SK-N-SH (cell line): Measurements from ENCODE around the gene PTPN20. TPM values are rescaled to one million over a fixed set of nuclear protein-coding genes. Genes with fewer than 3 reads are reported as not detected.

ENCODE experiments used
- CTCF ChIA-PET: fragments of 300-600, 350-600 bp; formaldehyde crosslinking; extraction: SDS; loops from one replicate; lab custom pipeline; 2021; lab: Yijun Ruan, JAX
- POLR2A ChIA-PET: fragments of 350-600 bp; sonication (Branson Sonifier 250); formaldehyde crosslinking; extraction: SDS; loops from one replicate; lab custom pipeline; 2020; ENCODE audit warnings: antibody characterized with exemption, inconsistent platforms; lab: Yijun Ruan, JAX
- DNase-seq: peaks from one replicate; pipeline ENCODE4 v3.0.0; 2012
- H2AFZ ChIP-seq: fragments of 200-600 bp; sonication (generic); 2 replicates; pipeline ENCODE4 v1.8.1; 2016; ENCODE audit warnings: antibody characterized with exemption, mild to moderate bottlenecking, low read depth
- H3F3A ChIP-seq: fragments of 200-600 bp; sonication (generic); replicated peaks from 2 replicates; pipeline ENCODE3; 2016; ENCODE audit warnings: antibody characterized with exemption, mild to moderate bottlenecking; ENCODE audit not compliant: insufficient read depth
- H3K27ac ChIP-seq, 2 experiments: fragments of 200-500 bp in 1 of 2; fragments of 200-600 bp in 1 of 2; sonication (Bioruptor generic) in 1 of 2; sonication (generic), shearing (Covaris generic) in 1 of 2; 2 replicates each; pipeline versions ENCODE4 v1.5.1 to v1.6.1; 2014 to 2016; ENCODE audit warnings: low read depth in 2 of 2, inconsistent platforms in 1 of 2, low read length in 1 of 2, mild to moderate bottlenecking in 1 of 2, mixed read lengths in 1 of 2
- H3K27me3 ChIP-seq: fragments of 200-600 bp; sonication (generic), shearing (Covaris generic); 2 replicates; pipeline ENCODE4 v1.6.1; 2016; ENCODE audit warnings: mixed run types; ENCODE audit not compliant: insufficient read depth
- H3K36me3 ChIP-seq, 2 experiments: fragments of 200-500 bp in 1 of 2; fragments of 200-600 bp in 1 of 2; sonication (Bioruptor generic) in 1 of 2; sonication (generic) in 1 of 2; replicated peaks in 1 of 2; 2 replicates each; pipeline versions ENCODE3 to v1.5.1; 2014 to 2016; ENCODE audit warnings: low read length in 1 of 2, mild to moderate bottlenecking in 1 of 2; ENCODE audit not compliant: insufficient read depth in 2 of 2, control insufficient read depth in 1 of 2
- H3K4me1 ChIP-seq, 2 experiments: fragments of 200-500 bp in 1 of 2; fragments of 200-600 bp in 1 of 2; sonication (Bioruptor generic) in 1 of 2; sonication (generic), shearing (Covaris generic) in 1 of 2; 2 replicates each; pipeline versions ENCODE4 v1.5.1 to v1.6.1; 2014 to 2016; ENCODE audit warnings: low read depth in 1 of 2, low read length in 1 of 2, mixed run types in 1 of 2; ENCODE audit not compliant: insufficient read depth in 2 of 2, control insufficient read depth in 1 of 2
- H3K4me2 ChIP-seq: fragments of 200-600 bp; sonication (generic), shearing (Covaris generic); 2 replicates; pipeline ENCODE4 v1.6.1; 2017; ENCODE audit warnings: mixed run types
- H3K4me3 ChIP-seq, 2 experiments: fragments of 200-500 bp in 1 of 2; fragments of 200-600 bp in 1 of 2; sonication (Bioruptor generic) in 1 of 2; sonication (generic), shearing (Covaris generic) in 1 of 2; 2 replicates each; pipeline versions ENCODE4 v1.5.1 to v1.8.1; 2014 to 2016; ENCODE audit warnings: low read depth in 2 of 2, inconsistent platforms in 1 of 2, low read length in 1 of 2, mild to moderate bottlenecking in 1 of 2, mixed read lengths in 1 of 2, moderate library complexity in 1 of 2
- H3K79me2 ChIP-seq: fragments of 200-600 bp; sonication (generic); 2 replicates; pipeline ENCODE4 v1.8.1; 2017; ENCODE audit warnings: mild to moderate bottlenecking; ENCODE audit not compliant: insufficient read depth
- H3K9ac ChIP-seq: fragments of 200-600 bp; sonication (generic); 2 replicates; pipeline ENCODE4 v1.6.1; 2017; ENCODE audit warnings: mixed run types
- H3K9me2 ChIP-seq: fragments of 200-600 bp; sonication (generic); 2 replicates; pipeline ENCODE4 v1.6.1; 2017; ENCODE audit warnings: mixed run types
- H3K9me3 ChIP-seq: fragments of 200-600 bp; sonication (generic); 2 replicates; pipeline ENCODE4 v1.6.1; 2017; ENCODE audit warnings: mixed run types, mild to moderate bottlenecking, moderate library complexity
- H4K20me1 ChIP-seq: fragments of 200-600 bp; sonication (generic); 2 replicates; pipeline ENCODE4 v1.6.1; 2017; ENCODE audit warnings: mild to moderate bottlenecking, mixed run types; ENCODE audit not compliant: insufficient read depth
- CHD2 ChIP-seq: fragments of 150-350 bp; IDR thresholded peaks from 2 replicates; pipeline ENCODE4 v1.6.1; 2018; ENCODE audit warnings: low read length; ENCODE audit not compliant: partially characterized antibody
- ELF1 ChIP-seq: IDR thresholded peaks from 2 replicates; pipeline ENCODE4 v1.4.0; 2012
- FOSL2 ChIP-seq: IDR thresholded peaks from 2 replicates; pipeline ENCODE4 v1.4.0; 2012; ENCODE audit warnings: low read depth, mild to moderate bottlenecking, moderate library complexity, borderline replicate concordance
- FOXM1 ChIP-seq: IDR thresholded peaks from 2 replicates; pipeline ENCODE4 v1.4.0; 2012; ENCODE audit warnings: low read depth, mild to moderate bottlenecking
- GABPA ChIP-seq: IDR thresholded peaks from 2 replicates; pipeline ENCODE4 v1.4.0; 2012; ENCODE audit warnings: low read depth, mild to moderate bottlenecking
- GATA2 ChIP-seq: sonication (generic); formaldehyde crosslinking; IDR thresholded peaks from 2 replicates; pipeline ENCODE4 v1.5.0; 2020; ENCODE audit warnings: mild to moderate bottlenecking, missing genetic modification reagents
- JUND ChIP-seq: IDR thresholded peaks from 2 replicates; pipeline ENCODE4 v1.4.0; 2012
- MEF2A ChIP-seq: IDR thresholded peaks from 2 replicates; pipeline ENCODE4 v1.4.0; 2012; ENCODE audit warnings: low read depth, borderline replicate concordance
- MXI1 ChIP-seq: IDR thresholded peaks from 2 replicates; pipeline ENCODE4 v1.6.1; 2012; ENCODE audit warnings: mild to moderate bottlenecking, low read depth, low read length, improper control_type of control experiment
- NFIC ChIP-seq: IDR thresholded peaks from 2 replicates; pipeline ENCODE4 v1.4.0; 2012; ENCODE audit warnings: borderline replicate concordance
- NRF1 ChIP-seq: IDR thresholded peaks from 2 replicates; pipeline ENCODE4 v1.6.1; 2012; ENCODE audit warnings: low read depth, mild to moderate bottlenecking, low read length
- POLR2AphosphoS5 ChIP-seq: IDR thresholded peaks from 2 replicates; pipeline ENCODE4 v1.6.1; 2012; ENCODE audit warnings: low read depth, low read length
- RAD21 ChIP-seq: IDR thresholded peaks from 2 replicates; pipeline ENCODE4 v1.6.1; 2012; ENCODE audit warnings: mild to moderate bottlenecking, low read length
- RCOR1 ChIP-seq: fragments of 150-350 bp; IDR thresholded peaks from 2 replicates; pipeline ENCODE4 v1.6.1; 2017; ENCODE audit warnings: antibody characterized with exemption, low read length
- RFX5 ChIP-seq: IDR thresholded peaks from 2 replicates; pipeline ENCODE4 v1.6.1; 2012; ENCODE audit warnings: mild to moderate bottlenecking, improper control_type of control experiment, low read length
- RXRA ChIP-seq: IDR thresholded peaks from 2 replicates; pipeline ENCODE4 v1.4.0; 2012; ENCODE audit warnings: low read depth, mild to moderate bottlenecking, borderline replicate concordance
- SMC3 ChIP-seq: IDR thresholded peaks from 2 replicates; pipeline ENCODE4 v1.6.1; 2012; ENCODE audit warnings: low read depth, low read length, improper control_type of control experiment
- TAF1 ChIP-seq: IDR thresholded peaks from 2 replicates; pipeline ENCODE4 v1.6.1; 2012; ENCODE audit warnings: low read depth, mild to moderate bottlenecking, low read length, moderate library complexity, borderline replicate concordance
- TCF12 ChIP-seq: IDR thresholded peaks from 2 replicates; pipeline ENCODE4 v1.4.0; 2012
- TEAD4 ChIP-seq: IDR thresholded peaks from 2 replicates; pipeline ENCODE4 v1.4.0; 2012; ENCODE audit warnings: mild to moderate bottlenecking, borderline replicate concordance; ENCODE audit not compliant: insufficient read depth
- WGBS: methylation state at CpG from one replicate; pipeline ENCODE4 v1.1.6; 2017; ENCODE audit warnings: low lambda C conversion rate; 5-methylcytosine and 5-hydroxymethylcytosine counted together
- polyA plus RNA-seq, 3 experiments: library from polyadenylated mRNA; depleted of rRNA; stranded (reverse); fragments of >200 nt; gene quantifications; 2 replicates each; pipeline ENCODE4 v1.2.3, GENCODE V29; 2012
- TF ChIP-seq, protein P1 (sequence below): fragments of 150-350 bp; IDR thresholded peaks from 2 replicates; pipeline ENCODE4 v1.6.1; 2017; ENCODE audit warnings: antibody characterized with exemption, low read length, low read depth, borderline replicate concordance
- TF ChIP-seq, protein P2 (sequence below): fragments of 150-350 bp; IDR thresholded peaks from 2 replicates; pipeline ENCODE4 v1.6.1; 2016; ENCODE audit warnings: mild to moderate bottlenecking, low read depth, low read length
- TF ChIP-seq, protein P3 (sequence below): IDR thresholded peaks from 2 replicates; pipeline ENCODE4 v1.4.0; 2012; ENCODE audit warnings: low read depth, borderline replicate concordance

The PTPN20 gene
- polyA plus RNA-seq, 1 of the 3 experiments (the other 2 are of a cell fraction) = 0.36 TPM

DNA sequence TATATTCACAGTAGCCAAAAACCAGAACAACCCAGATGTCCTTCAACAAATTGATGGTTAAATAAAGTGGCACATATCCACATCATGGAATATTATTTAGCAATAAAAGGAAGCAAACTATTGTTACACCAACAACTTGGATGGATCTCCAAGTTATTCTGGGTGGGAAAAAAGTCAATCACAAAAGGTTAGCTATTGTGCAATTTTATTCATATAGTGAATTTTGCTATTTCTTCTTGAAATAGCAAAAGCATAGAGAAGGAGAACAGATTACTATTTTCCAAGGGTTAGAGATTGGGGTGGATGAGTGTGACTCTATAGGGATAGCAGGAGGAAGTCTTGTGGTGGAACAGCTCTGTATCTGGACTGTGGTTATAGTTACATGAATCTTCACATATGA is 87.0 kb downstream of the PTPN20 start (continued):
- TF ChIP-seq GABPA = no peak

DNA sequence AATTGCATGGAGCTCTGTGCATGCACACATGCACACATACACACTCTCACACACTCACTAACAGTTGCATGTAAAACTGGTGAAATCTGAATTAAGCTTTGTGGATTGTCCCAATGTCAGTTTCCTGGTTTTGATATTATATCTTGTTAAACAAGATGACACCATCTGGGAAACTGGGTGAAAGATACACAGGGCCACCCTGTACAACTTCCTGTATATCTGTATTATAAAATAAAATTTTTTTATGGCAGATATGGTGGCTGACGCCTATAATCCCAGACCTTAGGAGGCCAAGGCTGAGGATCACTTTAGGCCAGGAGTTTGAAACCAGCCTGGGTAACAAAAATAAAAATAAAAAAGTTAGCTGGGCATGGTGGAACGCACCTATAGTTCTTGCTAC is 87.4 kb downstream of the PTPN20 start:
- no peak overlapping the region for H3K27ac ChIP-seq
- no peaks in the 10 kb centered on the region for H3K79me2 ChIP-seq
- no peak overlapping the region for H2AFZ ChIP-seq
- H3K4me2 ChIP-seq = no peak overlapping the region
- no peaks in the 10 kb centered on the region for H3F3A ChIP-seq
- POLR2A ChIA-PET = no interaction called here
- H4K20me1 ChIP-seq = no peaks in the 10 kb centered on the region
- CTCF ChIA-PET = interaction anchor here (1.1 to 10.0 kb wide), 5 partner anchors 24 to 342 kb away, joined by 3 to 77 read pairs (median 18); no protein-coding TSS in a partner anchor
- 25% methylated on average over 2 of the region's 2 CpGs for WGBS
- no peak for DNase-seq
- no peaks in the 10 kb centered on the region for H3K27me3 ChIP-seq
- H3K4me3 ChIP-seq = no peak overlapping the region
- TF ChIP-seq RFX5 = no peak
- TF ChIP-seq POLR2AphosphoS5 = no peak
- TF ChIP-seq, protein P1, sequence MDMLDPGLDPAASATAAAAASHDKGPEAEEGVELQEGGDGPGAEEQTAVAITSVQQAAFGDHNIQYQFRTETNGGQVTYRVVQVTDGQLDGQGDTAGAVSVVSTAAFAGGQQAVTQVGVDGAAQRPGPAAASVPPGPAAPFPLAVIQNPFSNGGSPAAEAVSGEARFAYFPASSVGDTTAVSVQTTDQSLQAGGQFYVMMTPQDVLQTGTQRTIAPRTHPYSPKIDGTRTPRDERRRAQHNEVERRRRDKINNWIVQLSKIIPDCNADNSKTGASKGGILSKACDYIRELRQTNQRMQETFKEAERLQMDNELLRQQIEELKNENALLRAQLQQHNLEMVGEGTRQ = no peak
- TF ChIP-seq FOXM1 = no peak
- TF ChIP-seq RXRA = no peak
- no peak for TF ChIP-seq TAF1
- TF ChIP-seq JUND = no peak
- no peak for TF ChIP-seq RAD21
- TF ChIP-seq ELF1 = no peak
- TF ChIP-seq TCF12 = no peak
- no peak for TF ChIP-seq GATA2 (CRISPR knock-in tag)
- no peak for TF ChIP-seq TEAD4
- no peak for TF ChIP-seq FOSL2
- TF ChIP-seq, protein P2, sequence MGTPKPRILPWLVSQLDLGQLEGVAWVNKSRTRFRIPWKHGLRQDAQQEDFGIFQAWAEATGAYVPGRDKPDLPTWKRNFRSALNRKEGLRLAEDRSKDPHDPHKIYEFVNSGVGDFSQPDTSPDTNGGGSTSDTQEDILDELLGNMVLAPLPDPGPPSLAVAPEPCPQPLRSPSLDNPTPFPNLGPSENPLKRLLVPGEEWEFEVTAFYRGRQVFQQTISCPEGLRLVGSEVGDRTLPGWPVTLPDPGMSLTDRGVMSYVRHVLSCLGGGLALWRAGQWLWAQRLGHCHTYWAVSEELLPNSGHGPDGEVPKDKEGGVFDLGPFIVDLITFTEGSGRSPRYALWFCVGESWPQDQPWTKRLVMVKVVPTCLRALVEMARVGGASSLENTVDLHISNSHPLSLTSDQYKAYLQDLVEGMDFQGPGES = no peak
- no peak for TF ChIP-seq CHD2
- no peak for TF ChIP-seq RCOR1
- H3K9ac ChIP-seq = no peak overlapping the region
- H3K4me1 ChIP-seq = no peaks in the 10 kb centered on the region
- H3K36me3 ChIP-seq = no peaks in the 10 kb centered on the region
- H3K9me2 ChIP-seq = no peaks in the 10 kb centered on the region
- no peaks in the 10 kb centered on the region for H3K9me3 ChIP-seq

DNA sequence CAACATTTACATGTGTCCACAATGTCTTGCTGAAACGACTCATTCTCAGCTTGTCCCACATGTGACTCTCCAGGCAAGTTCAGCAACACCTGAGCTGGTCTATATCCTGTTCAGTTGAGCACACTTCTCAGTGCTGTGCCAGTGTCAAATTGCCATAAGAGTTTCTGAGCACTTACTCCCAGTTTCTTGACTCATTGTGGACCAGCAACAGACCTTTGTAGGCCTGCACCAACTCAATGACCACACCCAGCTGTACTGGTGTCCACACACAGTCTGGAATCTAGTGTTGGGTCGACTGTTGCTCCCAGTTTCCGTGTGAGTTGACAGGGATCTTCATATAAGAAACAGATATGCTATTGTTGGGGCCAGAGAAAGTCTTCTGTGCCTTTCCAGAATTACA is 88.0 kb downstream of the PTPN20 start:
- 9% methylated on average over 3 of the region's 3 CpGs for WGBS
- no peaks in the 10 kb centered on the region for H3K36me3 ChIP-seq
- H3K27ac ChIP-seq = no peak overlapping the region
- H2AFZ ChIP-seq = no peak overlapping the region
- no peaks in the 10 kb centered on the region for H3K9me2 ChIP-seq
- H3K4me3 ChIP-seq = no peak overlapping the region
- H3K27me3 ChIP-seq = no peaks in the 10 kb centered on the region
- ChIA-PET CTCF (interaction anchor here (1.1 to 10.0 kb wide), 3 partner anchors 25 to 341 kb away, joined by 3 to 77 read pairs (median 18); no protein-coding TSS in a partner anchor), POLR2A (no interaction called here)
- no peaks in the 10 kb centered on the region for H3K9me3 ChIP-seq
- no peak for DNase-seq
- H3K79me2 ChIP-seq = no peaks in the 10 kb centered on the region
- H4K20me1 ChIP-seq = no peaks in the 10 kb centered on the region
- no peak overlapping the region for H3K9ac ChIP-seq
- no peak overlapping the region for H3K4me2 ChIP-seq
- no peaks in the 10 kb centered on the region for H3K4me1 ChIP-seq
- TF ChIP-seq NFIC = no peak
- TF ChIP-seq, protein P2 = no peak
- no peak for TF ChIP-seq SMC3
- no peak for TF ChIP-seq GATA2 (CRISPR knock-in tag)
- TF ChIP-seq, protein P3, sequence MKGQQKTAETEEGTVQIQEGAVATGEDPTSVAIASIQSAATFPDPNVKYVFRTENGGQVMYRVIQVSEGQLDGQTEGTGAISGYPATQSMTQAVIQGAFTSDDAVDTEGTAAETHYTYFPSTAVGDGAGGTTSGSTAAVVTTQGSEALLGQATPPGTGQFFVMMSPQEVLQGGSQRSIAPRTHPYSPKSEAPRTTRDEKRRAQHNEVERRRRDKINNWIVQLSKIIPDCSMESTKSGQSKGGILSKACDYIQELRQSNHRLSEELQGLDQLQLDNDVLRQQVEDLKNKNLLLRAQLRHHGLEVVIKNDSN = no peak
- TF ChIP-seq NRF1 = no peak
- TF ChIP-seq, protein P1 = no peak
- TF ChIP-seq RXRA = no peak
- TF ChIP-seq MEF2A = no peak
- TF ChIP-seq MXI1 = no peak
- H3F3A ChIP-seq = no peaks in the 10 kb centered on the region
